ENCODE measurements around the gene KLHL17.

KLHL17 gene

GRCh38 chr1:933603-933940 lies 26.8 kb upstream of the KLHL17 start:
- peaks cover 60% of the 10 kb centered on the region for H3K27me3 ChIP-seq (ENCODE audit: insufficient read depth, poor library complexity, severe bottlenecking)
- H3K9me3 ChIP-seq (ENCODE audit: severe bottlenecking): peaks cover 3% of the 10 kb centered on the region
- H3K27ac ChIP-seq (ENCODE audit: poor library complexity, severe bottlenecking): no peak overlapping the region
- TF ChIP-seq, protein P1, sequence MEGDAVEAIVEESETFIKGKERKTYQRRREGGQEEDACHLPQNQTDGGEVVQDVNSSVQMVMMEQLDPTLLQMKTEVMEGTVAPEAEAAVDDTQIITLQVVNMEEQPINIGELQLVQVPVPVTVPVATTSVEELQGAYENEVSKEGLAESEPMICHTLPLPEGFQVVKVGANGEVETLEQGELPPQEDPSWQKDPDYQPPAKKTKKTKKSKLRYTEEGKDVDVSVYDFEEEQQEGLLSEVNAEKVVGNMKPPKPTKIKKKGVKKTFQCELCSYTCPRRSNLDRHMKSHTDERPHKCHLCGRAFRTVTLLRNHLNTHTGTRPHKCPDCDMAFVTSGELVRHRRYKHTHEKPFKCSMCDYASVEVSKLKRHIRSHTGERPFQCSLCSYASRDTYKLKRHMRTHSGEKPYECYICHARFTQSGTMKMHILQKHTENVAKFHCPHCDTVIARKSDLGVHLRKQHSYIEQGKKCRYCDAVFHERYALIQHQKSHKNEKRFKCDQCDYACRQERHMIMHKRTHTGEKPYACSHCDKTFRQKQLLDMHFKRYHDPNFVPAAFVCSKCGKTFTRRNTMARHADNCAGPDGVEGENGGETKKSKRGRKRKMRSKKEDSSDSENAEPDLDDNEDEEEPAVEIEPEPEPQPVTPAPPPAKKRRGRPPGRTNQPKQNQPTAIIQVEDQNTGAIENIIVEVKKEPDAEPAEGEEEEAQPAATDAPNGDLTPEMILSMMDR (IDR thresholded peaks at IDR 0.05; ENCODE audit: poor library complexity, severe bottlenecking): no peak
- ATAC-seq (ENCODE audit: low read depth) (no peak), DNase-seq (ENCODE audit: low spot score) (no peak)
- H3K36me3 ChIP-seq (ENCODE audit: low read depth): no peaks in the 10 kb centered on the region
- no peaks in the 10 kb centered on the region for H3K4me1 ChIP-seq (ENCODE audit: insufficient read depth, poor library complexity, severe bottlenecking)
- H3K4me3 ChIP-seq (ENCODE audit: severe bottlenecking): no peak overlapping the region

DNA sequence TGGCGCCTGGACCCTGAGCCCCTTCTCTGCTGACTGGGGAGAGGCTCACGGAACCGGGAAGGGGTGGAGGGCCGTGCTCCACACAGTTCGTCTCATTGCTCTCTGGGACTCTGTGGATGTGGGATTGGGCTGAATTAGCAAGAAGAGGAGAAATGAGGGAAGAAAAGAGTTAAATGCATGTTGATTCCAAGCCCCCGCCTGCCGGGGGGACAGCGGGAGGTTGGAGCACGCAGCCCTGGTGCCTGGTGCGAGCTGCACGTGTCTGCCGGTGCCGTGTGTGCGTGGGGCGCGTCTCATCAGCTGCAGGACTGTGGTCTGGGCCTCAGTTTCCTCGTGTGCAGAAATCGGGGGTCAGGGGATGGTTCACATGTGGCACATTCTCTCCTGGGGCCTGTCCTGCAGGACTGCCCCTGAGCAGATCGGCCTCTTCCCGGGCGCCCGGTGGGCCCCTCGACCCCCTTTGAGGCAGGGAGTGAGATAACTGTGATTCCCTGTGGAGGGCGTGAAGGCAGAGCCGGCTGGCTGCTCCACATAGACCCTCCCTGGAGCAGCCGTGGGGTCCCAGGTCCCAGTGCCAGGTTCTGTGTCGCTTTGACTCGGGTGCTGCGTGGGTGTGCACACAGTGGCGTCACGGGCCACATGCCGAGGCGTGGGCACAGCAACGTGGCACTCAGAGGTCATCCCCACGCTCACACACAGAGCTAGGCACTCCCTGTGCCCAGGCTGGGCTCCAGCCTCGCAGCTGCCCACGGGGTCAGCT lies 25.2 kb upstream of the KLHL17 start:
- H3K4me1 ChIP-seq (ENCODE audit: insufficient read depth, poor library complexity, severe bottlenecking): no peaks in the 10 kb centered on the region
- H3K27ac ChIP-seq (ENCODE audit: poor library complexity, severe bottlenecking): no peak overlapping the region
- TF ChIP-seq, protein P1 (IDR thresholded peaks at IDR 0.05; ENCODE audit: poor library complexity, severe bottlenecking): no peak
- DNase-seq (ENCODE audit: low spot score): no peak
- H3K27me3 ChIP-seq (ENCODE audit: insufficient read depth, poor library complexity, severe bottlenecking): peaks cover 63% of the 10 kb centered on the region
- H3K4me3 ChIP-seq (ENCODE audit: severe bottlenecking): no peak overlapping the region
- H3K9me3 ChIP-seq (ENCODE audit: severe bottlenecking): peaks cover 3% of the 10 kb centered on the region
- ATAC-seq (ENCODE audit: low read depth): no peak
- no peaks in the 10 kb centered on the region for H3K36me3 ChIP-seq (ENCODE audit: low read depth)

GRCh38 chr1:935751-936231 lies 24.6 kb upstream of the KLHL17 start:
- no peak overlapping the region for H3K4me3 ChIP-seq (ENCODE audit: severe bottlenecking)
- no peaks in the 10 kb centered on the region for H3K4me1 ChIP-seq (ENCODE audit: insufficient read depth, poor library complexity, severe bottlenecking)
- peaks cover 3% of the 10 kb centered on the region for H3K9me3 ChIP-seq (ENCODE audit: severe bottlenecking)
- no peak for ATAC-seq (ENCODE audit: low read depth)
- H3K36me3 ChIP-seq (ENCODE audit: low read depth): no peaks in the 10 kb centered on the region
- H3K27me3 ChIP-seq (ENCODE audit: insufficient read depth, poor library complexity, severe bottlenecking): peaks cover 65% of the 10 kb centered on the region
- H3K27ac ChIP-seq (ENCODE audit: poor library complexity, severe bottlenecking): no peak overlapping the region
- TF ChIP-seq, protein P1 (IDR thresholded peaks at IDR 0.05; ENCODE audit: poor library complexity, severe bottlenecking): no peak
- no peak for DNase-seq (ENCODE audit: low spot score)

GRCh38 chr1:936348-937264 lies 23.8 kb upstream of the KLHL17 start:
- Histone ChIP-seq H3K36me3 (ENCODE audit: low read depth) (no peaks in the 10 kb centered on the region), H3K4me3 (ENCODE audit: severe bottlenecking) (no peak overlapping the region), H3K4me1 (ENCODE audit: insufficient read depth, poor library complexity, severe bottlenecking) (no peaks in the 10 kb centered on the region), H3K27ac (ENCODE audit: poor library complexity, severe bottlenecking) (no peak overlapping the region), H3K27me3 (ENCODE audit: insufficient read depth, poor library complexity, severe bottlenecking) (peaks cover 67% of the 10 kb centered on the region), H3K9me3 (ENCODE audit: severe bottlenecking) (peaks cover 3% of the 10 kb centered on the region)
- TF ChIP-seq, protein P1 (IDR thresholded peaks at IDR 0.05; ENCODE audit: poor library complexity, severe bottlenecking): no peak
- DNase-seq (ENCODE audit: low spot score) (no peak), ATAC-seq (ENCODE audit: low read depth) (no peak)

All from RWPE2 (cell line).